OCI-LY3 (cell line): ENCODE measurements around the gene DCST1.

Experiments
- EZH2phosphoT487 ChIP-seq: fragments of 200-600 bp; shearing (Covaris generic); IDR thresholded peaks from 2 replicates; pipeline ENCODE4 v1.6.1; 2018; ENCODE audit warnings: antibody characterized with exemption, mixed run types, low read depth
- TF ChIP-seq, protein P1 (sequence below): fragments of 200-600, 300-600 bp; sonication (generic); IDR thresholded peaks from 2 replicates; pipeline ENCODE4 v1.5.1; 2014; ENCODE audit warnings: antibody characterized with exemption, low read length, low read depth

DNA sequence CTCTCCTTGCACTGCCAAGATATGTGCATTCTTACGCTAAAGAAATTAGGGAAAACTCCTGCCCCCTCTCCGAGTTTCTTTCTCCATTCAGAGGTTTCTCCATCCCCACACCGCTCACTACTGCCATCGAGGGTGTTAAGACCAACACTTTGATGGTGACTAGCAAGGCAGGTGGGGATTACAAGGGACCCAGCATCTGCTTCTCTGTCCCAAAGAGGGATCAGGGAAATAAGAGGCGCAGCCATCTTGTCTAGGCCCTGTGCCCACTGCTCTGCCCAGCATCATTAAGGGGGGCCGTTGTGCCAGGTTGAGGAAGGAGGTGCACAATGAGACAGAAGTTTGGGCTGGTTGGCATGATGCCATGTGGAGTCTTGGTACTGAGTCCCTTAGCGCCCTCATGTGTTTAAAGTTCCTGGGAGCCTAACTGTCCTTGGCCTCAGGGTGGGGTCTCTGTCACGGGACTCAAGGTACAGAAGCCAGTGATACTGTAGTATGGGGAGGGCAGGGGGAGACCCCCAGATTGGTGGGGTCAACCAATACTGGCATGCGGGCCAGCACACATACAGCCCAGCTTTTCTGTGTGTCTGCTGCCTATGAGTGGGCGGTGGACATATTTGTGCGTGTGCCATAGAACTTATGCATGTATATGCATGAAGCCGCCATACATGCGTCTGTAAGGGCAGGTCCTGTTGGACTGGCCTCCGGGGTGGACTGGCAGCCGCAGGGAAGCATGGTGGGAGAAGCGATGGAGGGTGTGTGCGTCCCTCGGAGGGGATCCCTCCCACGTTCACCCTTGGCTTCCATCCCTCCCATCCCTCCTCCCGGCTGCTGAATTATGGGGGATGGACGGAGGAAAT is 50.5 kb downstream of the DCST1 start:
- TF ChIP-seq, protein P1, sequence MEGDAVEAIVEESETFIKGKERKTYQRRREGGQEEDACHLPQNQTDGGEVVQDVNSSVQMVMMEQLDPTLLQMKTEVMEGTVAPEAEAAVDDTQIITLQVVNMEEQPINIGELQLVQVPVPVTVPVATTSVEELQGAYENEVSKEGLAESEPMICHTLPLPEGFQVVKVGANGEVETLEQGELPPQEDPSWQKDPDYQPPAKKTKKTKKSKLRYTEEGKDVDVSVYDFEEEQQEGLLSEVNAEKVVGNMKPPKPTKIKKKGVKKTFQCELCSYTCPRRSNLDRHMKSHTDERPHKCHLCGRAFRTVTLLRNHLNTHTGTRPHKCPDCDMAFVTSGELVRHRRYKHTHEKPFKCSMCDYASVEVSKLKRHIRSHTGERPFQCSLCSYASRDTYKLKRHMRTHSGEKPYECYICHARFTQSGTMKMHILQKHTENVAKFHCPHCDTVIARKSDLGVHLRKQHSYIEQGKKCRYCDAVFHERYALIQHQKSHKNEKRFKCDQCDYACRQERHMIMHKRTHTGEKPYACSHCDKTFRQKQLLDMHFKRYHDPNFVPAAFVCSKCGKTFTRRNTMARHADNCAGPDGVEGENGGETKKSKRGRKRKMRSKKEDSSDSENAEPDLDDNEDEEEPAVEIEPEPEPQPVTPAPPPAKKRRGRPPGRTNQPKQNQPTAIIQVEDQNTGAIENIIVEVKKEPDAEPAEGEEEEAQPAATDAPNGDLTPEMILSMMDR = peak; percentile 75
- TF ChIP-seq EZH2phosphoT487 = no peak
